PFSK-1 (cell line): ENCODE results near the gene FAM13A.

Experiments
- FOXP2 ChIP-seq: optimal IDR thresholded peaks from 2 replicates; pipeline ENCODE3; 2011; ENCODE audit warnings: borderline replicate concordance, control low read depth, inconsistent platforms; ENCODE audit not compliant: insufficient read depth; ENCODE audit errors: extremely low read length, extremely low read depth
- POLR2AphosphoS5 ChIP-seq: IDR thresholded peaks from 2 replicates; pipeline ENCODE4 v1.6.1; 2012; ENCODE audit warnings: low read depth, mild to moderate bottlenecking, control low read depth, low read length, moderate library complexity
- SIN3A ChIP-seq: IDR thresholded peaks from 2 replicates; pipeline ENCODE4 v1.6.1; 2012; ENCODE audit warnings: mild to moderate bottlenecking, low read length, moderate library complexity, borderline replicate concordance; ENCODE audit not compliant: insufficient read depth
- TAF1 ChIP-seq: IDR thresholded peaks from 2 replicates; pipeline ENCODE4 v1.6.1; 2012; ENCODE audit warnings: low read length, control low read depth, borderline replicate concordance; ENCODE audit not compliant: insufficient read depth
- TF ChIP-seq, protein P1 (sequence below), 2 experiments: IDR thresholded peaks; 2 replicates each; pipeline versions ENCODE4 v1.6.1 to v1.8.0; 2011 to 2012; ENCODE audit warnings: low read depth in 2 of 2, low read length in 2 of 2, control low read depth in 1 of 2, inconsistent platforms in 1 of 2, mild to moderate bottlenecking in 1 of 2, moderate library complexity in 1 of 2; ENCODE audit not compliant: insufficient read depth in 1 of 2

The FAM13A gene

DNA sequence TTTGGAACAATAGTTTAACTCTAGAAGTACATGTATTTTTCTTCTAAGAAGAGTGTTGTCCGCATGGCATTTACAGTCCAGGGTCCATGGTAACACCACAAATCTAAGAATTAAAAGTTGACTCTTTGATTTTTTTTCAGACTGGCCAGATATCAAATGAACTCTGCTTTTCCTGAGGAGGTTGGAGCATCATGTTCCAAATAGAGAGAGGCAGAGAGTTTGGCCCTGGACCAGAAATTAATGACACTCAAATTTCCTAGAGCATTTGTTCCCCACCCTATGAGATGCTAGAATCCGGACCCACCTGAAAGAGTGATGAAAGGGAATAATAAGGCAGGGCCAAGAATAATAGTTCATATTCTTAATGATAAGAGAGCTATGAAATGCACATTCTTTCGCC lies 312.4 kb downstream of the FAM13A start:
- no peak for TF ChIP-seq TAF1
- TF ChIP-seq, protein P1, sequence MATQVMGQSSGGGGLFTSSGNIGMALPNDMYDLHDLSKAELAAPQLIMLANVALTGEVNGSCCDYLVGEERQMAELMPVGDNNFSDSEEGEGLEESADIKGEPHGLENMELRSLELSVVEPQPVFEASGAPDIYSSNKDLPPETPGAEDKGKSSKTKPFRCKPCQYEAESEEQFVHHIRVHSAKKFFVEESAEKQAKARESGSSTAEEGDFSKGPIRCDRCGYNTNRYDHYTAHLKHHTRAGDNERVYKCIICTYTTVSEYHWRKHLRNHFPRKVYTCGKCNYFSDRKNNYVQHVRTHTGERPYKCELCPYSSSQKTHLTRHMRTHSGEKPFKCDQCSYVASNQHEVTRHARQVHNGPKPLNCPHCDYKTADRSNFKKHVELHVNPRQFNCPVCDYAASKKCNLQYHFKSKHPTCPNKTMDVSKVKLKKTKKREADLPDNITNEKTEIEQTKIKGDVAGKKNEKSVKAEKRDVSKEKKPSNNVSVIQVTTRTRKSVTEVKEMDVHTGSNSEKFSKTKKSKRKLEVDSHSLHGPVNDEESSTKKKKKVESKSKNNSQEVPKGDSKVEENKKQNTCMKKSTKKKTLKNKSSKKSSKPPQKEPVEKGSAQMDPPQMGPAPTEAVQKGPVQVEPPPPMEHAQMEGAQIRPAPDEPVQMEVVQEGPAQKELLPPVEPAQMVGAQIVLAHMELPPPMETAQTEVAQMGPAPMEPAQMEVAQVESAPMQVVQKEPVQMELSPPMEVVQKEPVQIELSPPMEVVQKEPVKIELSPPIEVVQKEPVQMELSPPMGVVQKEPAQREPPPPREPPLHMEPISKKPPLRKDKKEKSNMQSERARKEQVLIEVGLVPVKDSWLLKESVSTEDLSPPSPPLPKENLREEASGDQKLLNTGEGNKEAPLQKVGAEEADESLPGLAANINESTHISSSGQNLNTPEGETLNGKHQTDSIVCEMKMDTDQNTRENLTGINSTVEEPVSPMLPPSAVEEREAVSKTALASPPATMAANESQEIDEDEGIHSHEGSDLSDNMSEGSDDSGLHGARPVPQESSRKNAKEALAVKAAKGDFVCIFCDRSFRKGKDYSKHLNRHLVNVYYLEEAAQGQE (IDR thresholded peaks at IDR 0.05; ENCODE audit: insufficient read depth in 1 of 2, low read depth in 2 of 2, low read length in 2 of 2): no peak

DNA sequence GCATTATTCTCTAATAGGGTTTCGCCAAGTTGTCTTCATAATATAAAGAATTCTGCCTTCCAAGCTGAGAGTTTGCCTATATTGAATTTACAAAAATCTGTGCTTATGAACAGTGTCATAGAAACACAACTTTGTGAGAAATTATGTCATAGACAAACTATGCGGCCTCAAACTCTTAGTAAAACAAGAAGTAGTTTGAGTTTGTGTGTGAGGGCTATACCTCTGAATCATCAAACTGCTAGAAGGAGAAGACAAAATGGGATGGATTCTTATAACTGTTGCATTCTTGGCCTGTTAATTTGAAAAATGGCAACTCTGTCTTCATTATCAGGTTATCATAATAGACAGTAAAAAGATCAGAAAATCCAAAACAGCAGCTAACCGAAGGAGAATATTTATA lies 313.3 kb downstream of the FAM13A start:
- no peak for TF ChIP-seq FOXP2
- TF ChIP-seq, protein P1 (IDR thresholded peaks at IDR 0.05; ENCODE audit: insufficient read depth in 1 of 2, low read depth in 2 of 2, low read length in 2 of 2): no peak
- no peak for TF ChIP-seq POLR2AphosphoS5
- no peak for TF ChIP-seq TAF1

DNA sequence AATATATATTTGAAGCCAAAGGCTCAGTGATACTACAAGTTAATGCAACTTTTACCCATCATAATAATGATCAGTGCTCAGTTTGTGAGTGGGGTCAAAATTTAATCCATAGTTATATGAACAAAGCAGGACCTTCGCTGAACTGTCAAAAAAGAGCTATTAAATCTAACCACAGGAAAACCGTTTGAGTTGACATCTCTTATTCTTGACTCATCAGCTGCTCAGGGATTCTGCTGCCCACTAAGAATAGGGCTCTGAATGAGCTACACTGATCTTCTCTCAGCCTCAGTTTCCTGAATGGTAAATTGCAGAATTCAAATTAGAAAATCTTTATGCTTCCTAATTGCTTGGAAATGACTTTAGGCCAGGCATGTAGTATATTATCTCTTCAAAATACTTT lies 314.4 kb downstream of the FAM13A start:
- TF ChIP-seq SIN3A (no peak), POLR2AphosphoS5 (no peak), TAF1 (no peak), FOXP2 (no peak)
- TF ChIP-seq, protein P1 (IDR thresholded peaks at IDR 0.05; ENCODE audit: insufficient read depth in 1 of 2, low read depth in 2 of 2, low read length in 2 of 2): no peak

DNA sequence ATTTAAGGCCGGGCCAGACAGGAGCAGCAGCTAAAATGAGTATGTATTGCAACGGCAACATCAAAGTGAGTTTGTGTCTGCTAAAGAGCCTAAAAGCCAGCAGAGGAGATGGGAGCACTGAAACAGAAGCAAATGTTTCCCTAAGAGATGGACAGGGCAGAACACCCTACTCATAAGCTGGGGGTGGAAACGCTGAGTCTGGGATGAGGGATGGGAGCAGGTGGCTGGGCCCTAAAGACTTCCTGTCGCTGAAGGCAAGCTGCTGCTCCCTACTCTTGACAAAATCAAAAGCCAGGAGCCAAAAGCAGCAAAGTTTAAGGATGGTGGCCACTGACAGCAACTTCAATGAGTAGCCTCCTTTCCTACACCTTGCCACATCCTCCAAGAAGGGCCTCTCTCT lies 318.8 kb downstream of the FAM13A start:
- TF ChIP-seq TAF1: no peak
- TF ChIP-seq, protein P1 (IDR thresholded peaks at IDR 0.05; ENCODE audit: insufficient read depth in 1 of 2, low read depth in 2 of 2, low read length in 2 of 2): no peak
- TF ChIP-seq SIN3A: no peak
- no peak for TF ChIP-seq POLR2AphosphoS5
- TF ChIP-seq FOXP2: no peak

DNA sequence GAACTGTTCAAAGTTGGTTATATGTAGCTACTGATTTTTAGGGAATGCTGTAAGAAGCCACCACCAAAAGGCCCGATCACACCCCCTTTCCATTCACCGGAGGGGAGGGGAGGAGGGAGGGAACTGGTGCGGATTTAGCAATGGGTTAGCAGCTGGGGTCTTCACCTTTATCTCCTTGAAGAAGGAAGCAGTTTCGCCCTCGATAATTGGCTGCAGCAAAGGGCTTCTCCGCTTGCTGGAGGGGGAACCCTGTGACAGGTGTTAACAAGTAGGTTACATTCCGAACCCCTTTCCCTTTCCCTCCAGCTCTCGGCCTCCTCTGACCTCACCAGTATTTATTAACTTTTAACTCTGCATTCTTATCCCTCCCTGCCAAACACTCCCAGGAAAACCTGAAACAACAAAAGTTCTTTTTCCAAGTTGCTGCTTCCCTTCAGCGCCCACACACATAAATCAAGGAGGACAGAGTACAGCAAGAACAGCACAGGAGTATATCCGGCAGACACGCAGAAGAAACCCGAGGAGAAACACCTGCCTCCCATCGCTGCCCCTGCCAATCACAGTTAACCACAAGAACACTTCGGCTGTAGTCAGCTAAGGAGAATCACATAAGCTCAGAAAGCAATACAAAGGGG lies 319.6 kb downstream of the FAM13A start:
- TF ChIP-seq POLR2AphosphoS5 (no peak), FOXP2 (no peak), TAF1 (no peak), SIN3A (no peak)
- TF ChIP-seq, protein P1 (IDR thresholded peaks at IDR 0.05; ENCODE audit: insufficient read depth in 1 of 2, low read depth in 2 of 2, low read length in 2 of 2): no peak
